Measurements from ENCODE around the gene DEXI.

The DEXI gene

GRCh38 chr16:10964039-10964890 lies 22.0 kb upstream of the DEXI start:
- Histone ChIP-seq H3K4me3 (ENCODE audit: low read depth in 1 of 2, low read length in 1 of 2) (no peak overlapping the region), H3K27me3 (no peaks in the 10 kb centered on the region)

GRCh38 chr16:10961231-10961630 lies 19.0 kb upstream of the DEXI start:
- no peak overlapping the region for H3K27ac ChIP-seq
- peaks cover 51% of the 10 kb centered on the region for H3K36me3 ChIP-seq
- H3K27me3 ChIP-seq: no peaks in the 10 kb centered on the region
- no peaks in the 10 kb centered on the region for H3K9me3 ChIP-seq
- H3K4me3 ChIP-seq (ENCODE audit: low read depth in 1 of 2, low read length in 1 of 2): no peak overlapping the region
- peaks cover 6% of the 10 kb centered on the region in 2 experiments for H3K4me1 ChIP-seq (ENCODE audit: control insufficient read depth in 1 of 2, insufficient read depth in 1 of 2, low read depth in 1 of 2, low read length in 1 of 2)
- no peak for TF ChIP-seq CTCF (IDR thresholded peaks at IDR 0.05)

More at GRCh38 chr16:10964039-10964890, 22.0 kb upstream of the DEXI start:
- Histone ChIP-seq H3K27ac (no peak overlapping the region), H3K4me1 (ENCODE audit: control insufficient read depth in 1 of 2, insufficient read depth in 1 of 2, low read depth in 1 of 2, low read length in 1 of 2) (peaks cover 10% of the 10 kb centered on the region in 2 experiments), H3K9me3 (no peaks in the 10 kb centered on the region), H3K36me3 (peaks cover 52% of the 10 kb centered on the region)
- peak; percentile 89 for TF ChIP-seq CTCF (IDR thresholded peaks at IDR 0.05)

- H3K9me3 ChIP-seq: no peaks in the 10 kb centered on the region
- H3K27me3 ChIP-seq: no peaks in the 10 kb centered on the region
- peaks cover 41% of the 10 kb centered on the region for H3K36me3 ChIP-seq
- peaks cover 7 to 9% of the 10 kb centered on the region in 2 experiments for H3K4me1 ChIP-seq (ENCODE audit: control insufficient read depth in 1 of 2, insufficient read depth in 1 of 2, low read depth in 1 of 2, low read length in 1 of 2)
- H3K4me3 ChIP-seq (ENCODE audit: low read depth in 1 of 2, low read length in 1 of 2): no peak overlapping the region
- no peak for TF ChIP-seq CTCF (IDR thresholded peaks at IDR 0.05)
- no peak overlapping the region for H3K27ac ChIP-seq
Measured at GRCh38 chr16:10959161-10959560, 16.9 kb upstream of the DEXI start.

- H3K27me3 ChIP-seq: no peaks in the 10 kb centered on the region
- H3K4me1 ChIP-seq (ENCODE audit: control insufficient read depth in 1 of 2, insufficient read depth in 1 of 2, low read depth in 1 of 2, low read length in 1 of 2): peaks cover 12 to 13% of the 10 kb centered on the region in 2 experiments
- no peaks in the 10 kb centered on the region for H3K9me3 ChIP-seq
- no peak overlapping the region for H3K4me3 ChIP-seq (ENCODE audit: low read depth in 1 of 2, low read length in 1 of 2)
- no peak overlapping the region for H3K27ac ChIP-seq
- no peak for TF ChIP-seq CTCF (IDR thresholded peaks at IDR 0.05)
- peaks cover 32% of the 10 kb centered on the region for H3K36me3 ChIP-seq
Measured at GRCh38 chr16:10957771-10958482, 15.7 kb upstream of the DEXI start.

GRCh38 chr16:10954903-10955302 lies 12.6 kb upstream of the DEXI start:
- Histone ChIP-seq H3K27me3 (no peaks in the 10 kb centered on the region), H3K27ac (no peak overlapping the region), H3K4me3 (ENCODE audit: low read depth in 1 of 2, low read length in 1 of 2) (no peak overlapping the region), H3K9me3 (no peaks in the 10 kb centered on the region), H3K36me3 (peaks cover 9% of the 10 kb centered on the region), H3K4me1 (ENCODE audit: control insufficient read depth in 1 of 2, insufficient read depth in 1 of 2, low read depth in 1 of 2, low read length in 1 of 2) (peaks cover 24 to 26% of the 10 kb centered on the region in 2 experiments)
- no peak for TF ChIP-seq CTCF (IDR thresholded peaks at IDR 0.05)

Data from neutrophil (primary cell).